NB4 (cell line): ENCODE measurements around the gene IGFL1.
A peak's percentile ranks its signal among the peaks of the same experiment; 100 is the strongest.

Experiments used
- DNase-seq: peaks from one replicate; pipeline ENCODE4 v3.0.0; 2010; ENCODE audit warnings: low read depth
- H3K4me3 ChIP-seq: one replicate; pipeline ENCODE4 v1.5.1; 2011; ENCODE audit warnings: mild to moderate bottlenecking, low read depth, low read length, moderate library complexity
- MYC ChIP-seq: IDR thresholded peaks from 2 replicates; pipeline ENCODE4 v1.6.1; 2011; ENCODE audit warnings: low read depth, low read length
- POLR2A ChIP-seq: IDR thresholded peaks from 2 replicates; pipeline ENCODE4 v1.6.1; 2011; ENCODE audit warnings: mild to moderate bottlenecking; ENCODE audit not compliant: insufficient read length; ENCODE audit errors: extremely low read depth
- TF ChIP-seq, protein P1 (sequence below): IDR thresholded peaks from one replicate; pipeline ENCODE4 v1.5.1; 2012; ENCODE audit warnings: low read depth, low read length
- TF ChIP-seq, protein P2 (sequence below): IDR thresholded peaks from 2 replicates; pipeline ENCODE4 v1.6.1; 2011; ENCODE audit warnings: low read depth, low read length

The IGFL1 gene

DNA sequence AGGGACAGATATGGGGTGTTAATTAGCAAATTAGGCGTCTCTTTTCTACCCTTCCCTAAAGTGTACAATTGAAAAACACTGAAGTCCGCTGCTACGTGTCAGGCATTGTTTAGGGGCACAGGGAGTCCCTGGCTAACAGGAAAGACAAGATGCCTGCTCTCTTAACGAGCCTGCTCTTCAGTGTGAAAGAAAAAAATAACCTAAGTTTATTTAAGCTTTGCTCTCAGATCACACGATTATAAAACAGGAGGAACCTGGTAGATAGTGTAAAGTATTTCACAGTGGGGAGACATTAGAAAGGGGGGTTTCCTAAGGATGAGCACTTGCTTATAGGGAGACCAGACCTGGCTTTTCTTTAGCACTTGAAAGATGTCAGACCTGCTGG, 42.8 kb upstream of the IGFL1 start:
- TF ChIP-seq, protein P1, sequence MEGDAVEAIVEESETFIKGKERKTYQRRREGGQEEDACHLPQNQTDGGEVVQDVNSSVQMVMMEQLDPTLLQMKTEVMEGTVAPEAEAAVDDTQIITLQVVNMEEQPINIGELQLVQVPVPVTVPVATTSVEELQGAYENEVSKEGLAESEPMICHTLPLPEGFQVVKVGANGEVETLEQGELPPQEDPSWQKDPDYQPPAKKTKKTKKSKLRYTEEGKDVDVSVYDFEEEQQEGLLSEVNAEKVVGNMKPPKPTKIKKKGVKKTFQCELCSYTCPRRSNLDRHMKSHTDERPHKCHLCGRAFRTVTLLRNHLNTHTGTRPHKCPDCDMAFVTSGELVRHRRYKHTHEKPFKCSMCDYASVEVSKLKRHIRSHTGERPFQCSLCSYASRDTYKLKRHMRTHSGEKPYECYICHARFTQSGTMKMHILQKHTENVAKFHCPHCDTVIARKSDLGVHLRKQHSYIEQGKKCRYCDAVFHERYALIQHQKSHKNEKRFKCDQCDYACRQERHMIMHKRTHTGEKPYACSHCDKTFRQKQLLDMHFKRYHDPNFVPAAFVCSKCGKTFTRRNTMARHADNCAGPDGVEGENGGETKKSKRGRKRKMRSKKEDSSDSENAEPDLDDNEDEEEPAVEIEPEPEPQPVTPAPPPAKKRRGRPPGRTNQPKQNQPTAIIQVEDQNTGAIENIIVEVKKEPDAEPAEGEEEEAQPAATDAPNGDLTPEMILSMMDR: no peak
- TF ChIP-seq, protein P2, sequence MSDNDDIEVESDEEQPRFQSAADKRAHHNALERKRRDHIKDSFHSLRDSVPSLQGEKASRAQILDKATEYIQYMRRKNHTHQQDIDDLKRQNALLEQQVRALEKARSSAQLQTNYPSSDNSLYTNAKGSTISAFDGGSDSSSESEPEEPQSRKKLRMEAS: no peak
- TF ChIP-seq MYC: no peak
- TF ChIP-seq POLR2A: no peak
- DNase-seq: no peak
- no peak overlapping the region for H3K4me3 ChIP-seq

DNA sequence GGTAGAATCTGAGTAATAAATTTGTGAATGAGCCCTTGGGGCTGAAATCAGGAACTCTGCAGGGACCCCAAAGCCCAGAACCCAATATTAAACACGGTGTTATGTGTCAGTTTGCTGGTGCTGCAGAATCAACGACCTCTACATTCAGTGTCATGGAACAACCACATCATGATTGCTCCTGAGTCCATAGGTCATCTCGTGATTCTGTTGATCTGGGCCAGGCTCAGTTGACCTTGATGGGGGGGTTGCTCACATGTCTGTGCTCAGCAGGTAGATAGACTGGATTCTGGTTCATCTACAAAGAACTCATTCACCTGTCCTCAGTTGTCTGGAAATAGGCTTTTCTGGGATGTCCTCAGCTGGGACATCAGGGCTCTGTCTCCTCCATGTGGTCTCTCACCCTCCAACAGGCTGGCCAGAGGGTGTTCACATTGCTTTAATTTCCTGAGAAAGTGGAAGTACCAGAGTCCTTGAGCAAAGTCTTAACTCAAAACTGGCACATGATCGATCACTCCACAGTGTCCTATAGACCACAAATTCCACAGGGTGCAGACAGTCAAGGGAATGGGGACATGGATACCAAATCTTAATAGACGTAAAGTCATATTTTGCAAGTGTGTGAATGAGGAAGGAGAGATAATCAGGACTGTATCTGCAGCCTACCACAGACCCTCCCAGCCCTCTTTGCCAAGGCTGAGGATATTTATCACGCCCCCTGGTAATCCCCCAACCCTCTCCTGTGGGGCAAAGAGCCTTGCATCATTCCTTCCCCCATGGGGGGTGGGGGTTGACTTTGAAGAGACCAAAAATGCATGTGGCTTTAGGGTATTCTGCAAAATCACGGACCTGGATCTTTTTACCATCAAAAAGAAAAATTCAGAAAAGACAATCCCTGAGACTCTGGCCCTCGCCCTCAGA, 39.3 kb upstream of the IGFL1 start:
- TF ChIP-seq, protein P1: no peak
- TF ChIP-seq MYC (no peak), POLR2A (no peak)
- TF ChIP-seq, protein P2: no peak
- DNase-seq: peak; percentile 40

DNA sequence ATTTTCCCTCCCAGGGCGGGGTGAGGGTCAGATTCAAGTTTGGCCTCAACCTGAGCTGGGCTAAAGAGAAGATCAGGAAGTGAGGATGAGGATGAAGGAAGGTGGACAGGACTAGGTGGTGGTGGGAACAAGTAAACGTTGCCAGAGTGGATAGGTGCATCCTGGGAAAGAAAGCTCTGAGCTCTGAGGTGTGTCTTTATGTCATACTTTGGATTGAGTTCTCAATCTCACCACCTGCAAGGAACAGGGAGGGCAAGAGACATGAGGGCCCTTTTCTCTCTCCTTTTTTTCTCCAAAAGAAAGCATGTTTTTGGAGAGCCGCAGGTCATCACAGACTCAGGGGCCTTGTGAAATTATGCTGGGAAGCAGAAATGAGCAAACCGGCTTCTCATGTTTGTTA, 38.2 kb upstream of the IGFL1 start:
- DNase-seq: no peak
- H3K4me3 ChIP-seq: no peak overlapping the region
- TF ChIP-seq POLR2A: no peak
- TF ChIP-seq, protein P2: no peak

More for the DNA sequence above, 39.3 kb upstream of the IGFL1 start:
- H3K4me3 ChIP-seq: no peak overlapping the region

DNA sequence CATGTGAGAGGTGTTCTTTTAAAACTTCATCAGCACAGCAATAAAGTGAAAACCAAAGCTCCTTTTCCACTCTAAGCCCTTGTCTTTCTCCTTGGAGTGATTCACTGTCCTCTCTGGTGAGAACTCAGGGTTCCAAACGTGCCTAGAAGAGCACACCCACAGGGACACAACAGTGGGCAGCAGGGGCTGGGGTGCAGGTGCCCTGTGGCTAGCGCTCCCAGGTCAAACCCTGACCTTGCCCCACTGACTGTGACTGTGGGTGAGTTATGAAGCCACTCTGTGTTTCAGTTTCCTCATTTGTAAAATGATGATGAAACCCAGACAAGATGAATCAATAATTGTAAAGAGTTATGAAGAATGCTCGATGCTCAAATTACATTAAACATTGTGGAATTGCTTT, 37.6 kb upstream of the IGFL1 start:
- no peak overlapping the region for H3K4me3 ChIP-seq
- DNase-seq: peak; percentile 79
- TF ChIP-seq POLR2A (no peak), MYC (no peak)
- TF ChIP-seq, protein P1: no peak
- TF ChIP-seq, protein P2: no peak

DNA sequence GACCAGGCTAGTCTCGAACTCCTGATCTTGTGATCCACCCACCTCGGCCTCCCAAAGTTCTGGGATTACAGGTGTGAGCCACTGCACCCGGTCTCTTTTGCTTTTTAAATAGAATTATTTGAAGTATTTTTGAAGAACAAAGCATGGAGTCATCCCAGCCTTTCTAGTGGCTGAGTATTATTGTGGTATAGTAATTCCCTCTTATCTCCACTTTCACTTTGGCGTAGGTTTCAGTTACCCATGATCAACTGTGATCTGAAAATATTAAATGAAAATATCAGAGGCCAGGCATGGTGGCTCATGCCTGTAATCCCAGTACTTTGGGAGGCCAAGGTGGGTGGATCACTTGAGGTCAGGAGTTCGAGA, 36.9 kb upstream of the IGFL1 start:
- H3K4me3 ChIP-seq: peak overlapping the region; percentile 29
- peak; percentile 49 for DNase-seq

DNA sequence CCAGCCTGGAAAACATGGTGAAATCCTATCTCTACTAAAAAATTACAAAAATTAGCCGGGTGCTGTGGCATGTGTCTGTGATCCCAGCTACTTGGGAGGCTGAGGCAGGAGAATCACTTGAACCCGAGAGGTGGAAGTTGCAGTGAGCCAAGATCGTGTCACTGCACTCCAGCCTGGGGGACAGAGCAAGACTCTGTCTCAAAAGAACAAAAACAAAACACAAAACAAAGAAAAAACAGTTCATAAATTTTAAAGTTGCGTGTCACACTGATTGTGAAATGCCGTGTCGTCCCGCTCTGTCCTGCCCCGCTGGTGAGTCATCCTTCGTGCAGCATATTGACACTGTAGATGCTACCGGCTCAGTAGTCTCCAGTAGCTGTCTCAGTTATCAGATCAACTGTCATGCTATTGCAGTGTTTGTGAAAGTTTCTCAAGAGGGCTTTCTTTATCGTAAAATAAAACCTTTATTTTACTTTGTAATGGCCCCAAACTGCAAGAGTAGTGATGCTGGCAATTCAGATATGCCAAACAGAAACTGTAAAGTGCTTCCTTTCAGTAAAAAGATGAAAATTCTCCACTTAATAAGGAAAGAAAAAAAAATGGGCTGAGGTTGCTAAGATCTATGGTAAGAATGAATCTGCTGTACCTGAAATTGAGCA, 36.4 kb upstream of the IGFL1 start:
- peak; percentile 98 for DNase-seq
- TF ChIP-seq, protein P1: no peak
- TF ChIP-seq MYC: peak; percentile 91
- no peak for TF ChIP-seq POLR2A
- TF ChIP-seq, protein P2: peak; percentile 74; the same call in 1 of the 2 replicates
- peak overlapping the region; percentile 29 for H3K4me3 ChIP-seq
